Measurements from ENCODE around the gene PIERCE2.

DNA sequence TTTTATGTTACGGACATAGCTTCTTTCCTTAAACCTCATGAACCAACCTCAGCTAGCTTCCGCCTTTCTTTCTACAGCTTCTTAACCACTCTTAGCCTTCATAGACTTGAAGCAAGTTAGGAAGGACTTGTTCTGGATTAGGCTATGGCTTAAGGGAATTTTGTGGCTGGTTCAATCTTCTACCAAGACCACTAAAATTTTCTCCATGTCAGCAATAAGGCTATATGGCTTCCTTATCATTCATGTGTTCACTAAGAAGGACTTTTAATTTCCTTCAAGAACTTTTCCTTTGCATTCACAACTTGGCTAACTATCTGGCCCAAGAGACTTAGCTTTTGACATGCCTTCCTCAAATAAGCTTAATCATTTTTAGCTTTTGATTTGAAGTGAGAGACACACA is 24.6 kb upstream of the PIERCE2 start:
- TF ChIP-seq POLR2A (IDR thresholded peaks at IDR 0.05): no peak
- TF ChIP-seq, protein P1, sequence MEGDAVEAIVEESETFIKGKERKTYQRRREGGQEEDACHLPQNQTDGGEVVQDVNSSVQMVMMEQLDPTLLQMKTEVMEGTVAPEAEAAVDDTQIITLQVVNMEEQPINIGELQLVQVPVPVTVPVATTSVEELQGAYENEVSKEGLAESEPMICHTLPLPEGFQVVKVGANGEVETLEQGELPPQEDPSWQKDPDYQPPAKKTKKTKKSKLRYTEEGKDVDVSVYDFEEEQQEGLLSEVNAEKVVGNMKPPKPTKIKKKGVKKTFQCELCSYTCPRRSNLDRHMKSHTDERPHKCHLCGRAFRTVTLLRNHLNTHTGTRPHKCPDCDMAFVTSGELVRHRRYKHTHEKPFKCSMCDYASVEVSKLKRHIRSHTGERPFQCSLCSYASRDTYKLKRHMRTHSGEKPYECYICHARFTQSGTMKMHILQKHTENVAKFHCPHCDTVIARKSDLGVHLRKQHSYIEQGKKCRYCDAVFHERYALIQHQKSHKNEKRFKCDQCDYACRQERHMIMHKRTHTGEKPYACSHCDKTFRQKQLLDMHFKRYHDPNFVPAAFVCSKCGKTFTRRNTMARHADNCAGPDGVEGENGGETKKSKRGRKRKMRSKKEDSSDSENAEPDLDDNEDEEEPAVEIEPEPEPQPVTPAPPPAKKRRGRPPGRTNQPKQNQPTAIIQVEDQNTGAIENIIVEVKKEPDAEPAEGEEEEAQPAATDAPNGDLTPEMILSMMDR (IDR thresholded peaks at IDR 0.05): no peak
